H1 (cell line): ENCODE measurements around the gene TFPI2. TPM values are rescaled to one million over a fixed set of nuclear protein-coding genes. Genes with fewer than 3 reads are reported as not detected.

Experiments
- CTCF ChIA-PET: fragments of 300-600 bp; sonication (Branson Sonifier 250); formaldehyde crosslinking; loops from one replicate; lab custom pipeline; 2021; ENCODE audit not compliant: partially characterized antibody; lab: Charles Lee
- POLR2A ChIA-PET: fragments of 300-600 bp; sonication (Branson Sonifier 250); formaldehyde crosslinking; loops from one replicate; lab custom pipeline; 2021; ENCODE audit warnings: inconsistent platforms; ENCODE audit not compliant: partially characterized antibody; lab: Charles Lee
- DNase-seq, 2 experiments: peaks; one replicate each; pipeline versions ENCODE4 v3.0.0 to v3.0.0-alpha.2; 2010 to 2022; ENCODE audit warnings: low spot score in 2 of 2, low read depth in 1 of 2, mixed read lengths in 1 of 2
- FAIRE-seq: peaks from 2 replicates; lab custom pipeline; 2011; peaks lifted over from hg19 to GRCh38; lab: Jason Lieb, UNC
- H2AFZ ChIP-seq: 2 replicates; pipeline ENCODE4 v1.8.1; 2012; ENCODE audit warnings: low read length, inconsistent platforms
- H2AK5ac ChIP-seq: 2 replicates; pipeline ENCODE4 v1.6.1; 2013; ENCODE audit warnings: low read depth, low read length
- H2BK120ac ChIP-seq: replicated peaks from 2 replicates; pipeline ENCODE3; 2013; ENCODE audit warnings: low read depth, low read length, inconsistent platforms
- H2BK12ac ChIP-seq: 2 replicates; pipeline ENCODE4 v1.6.1; 2013; ENCODE audit warnings: low read depth, low read length
- H2BK15ac ChIP-seq: 2 replicates; pipeline ENCODE4 v1.6.1; 2013; ENCODE audit warnings: low read length
- H2BK20ac ChIP-seq: 2 replicates; pipeline ENCODE4 v1.6.1; 2013; ENCODE audit warnings: low read length
- H2BK5ac ChIP-seq: 2 replicates; pipeline ENCODE4 v1.6.1; 2013; ENCODE audit warnings: low read depth, low read length
- H3K14ac ChIP-seq: 2 replicates; pipeline ENCODE4 v1.6.1; 2013; ENCODE audit warnings: inconsistent platforms; ENCODE audit not compliant: insufficient read length
- H3K18ac ChIP-seq: 2 replicates; pipeline ENCODE4 v1.6.1; 2013; ENCODE audit warnings: low read length; ENCODE audit errors: extremely low read depth
- H3K23ac ChIP-seq: 2 replicates; pipeline ENCODE4 v1.6.1; 2013; ENCODE audit warnings: inconsistent platforms; ENCODE audit not compliant: insufficient read length
- H3K23me2 ChIP-seq: 2 replicates; pipeline ENCODE4 v1.6.1; 2013; ENCODE audit warnings: low read depth, low read length
- H3K27ac ChIP-seq: 2 replicates; pipeline ENCODE4 v1.6.1; 2011; ENCODE audit warnings: low read depth, low read length, inconsistent platforms
- H3K27me3 ChIP-seq, 4 experiments: replicated peaks in 1 of 4; 1 replicate in 1 of 4; 2 replicates in 3 of 4; pipeline versions ENCODE4 v1.6.1 to v1.8.1; 2011 to 2013; ENCODE audit warnings: low read length in 3 of 4, mild to moderate bottlenecking in 3 of 4, inconsistent platforms in 2 of 4, mixed read lengths in 2 of 4, moderate library complexity in 1 of 4; ENCODE audit not compliant: control insufficient read depth in 3 of 4, insufficient read depth in 3 of 4; ENCODE audit errors: extremely low read depth in 1 of 4
- H3K36me3 ChIP-seq, 4 experiments: 2 replicates each; pipeline versions ENCODE4 v1.6.1 to v1.8.1; 2011 to 2013; ENCODE audit warnings: mild to moderate bottlenecking in 4 of 4, low read length in 3 of 4, moderate library complexity in 2 of 4, control low read depth in 1 of 4, inconsistent platforms in 1 of 4; ENCODE audit not compliant: insufficient read depth in 4 of 4, control insufficient read depth in 2 of 4
- H3K4ac ChIP-seq: replicated peaks from 2 replicates; pipeline ENCODE3; 2013; ENCODE audit warnings: low read length, low read depth, mixed read lengths, inconsistent platforms; ENCODE audit not compliant: insufficient read length
- H3K4me1 ChIP-seq, 4 experiments: replicated peaks in 1 of 4; 1 replicate in 1 of 4; 2 replicates in 3 of 4; pipeline versions ENCODE4 v1.6.1 to v1.8.1; 2011 to 2013; ENCODE audit warnings: low read length in 3 of 4, inconsistent platforms in 2 of 4, mixed read lengths in 1 of 4; ENCODE audit not compliant: insufficient read depth in 4 of 4, control insufficient read depth in 3 of 4
- H3K4me2 ChIP-seq, 2 experiments: 2 replicates each; pipeline versions ENCODE4 v1.6.1 to v1.8.1; 2011 to 2013; ENCODE audit warnings: low read depth in 2 of 2, low read length in 2 of 2, control low read depth in 1 of 2, inconsistent platforms in 1 of 2, mild to moderate bottlenecking in 1 of 2; ENCODE audit not compliant: insufficient read depth in 1 of 2
- H3K4me3 ChIP-seq, 4 experiments: fragments of 200-600, 300-600 bp in 1 of 4; sonication (generic), shearing (Covaris generic), sonication (Bioruptor Twin) in 1 of 4; 2 replicates each; pipeline versions ENCODE4 v1.5.1 to v1.8.1; 2011 to 2016; ENCODE audit warnings: low read length in 4 of 4, low read depth in 3 of 4, control low read depth in 2 of 4, inconsistent platforms in 2 of 4, mild to moderate bottlenecking in 2 of 4, mixed read lengths in 1 of 4, moderate library complexity in 1 of 4; ENCODE audit not compliant: insufficient read depth in 2 of 4; ENCODE audit errors: extremely low read depth in 1 of 4
- H3K56ac ChIP-seq: replicated peaks from 2 replicates; pipeline ENCODE3; 2013; ENCODE audit warnings: low read depth, mild to moderate bottlenecking, mixed read lengths, low read length, inconsistent platforms; ENCODE audit not compliant: insufficient read length
- H3K79me1 ChIP-seq: 2 replicates; pipeline ENCODE4 v1.6.1; 2013; ENCODE audit warnings: low read depth, low read length, control low read depth
- H3K79me2 ChIP-seq, 2 experiments: 2 replicates each; pipeline versions ENCODE4 v1.6.1 to v1.8.1; 2012 to 2013; ENCODE audit warnings: low read length in 2 of 2, mild to moderate bottlenecking in 2 of 2, inconsistent platforms in 1 of 2; ENCODE audit not compliant: insufficient read depth in 2 of 2, control insufficient read depth in 1 of 2
- H3K9ac ChIP-seq, 4 experiments: replicated peaks in 1 of 4; 1 replicate in 1 of 4; 2 replicates in 3 of 4; pipeline versions ENCODE4 v1.6.1 to v1.8.1; 2011 to 2013; ENCODE audit warnings: low read depth in 3 of 4, low read length in 3 of 4, control low read depth in 2 of 4, mild to moderate bottlenecking in 2 of 4, moderate library complexity in 2 of 4, inconsistent platforms in 1 of 4; ENCODE audit errors: extremely low read depth in 1 of 4
- H3K9me3 ChIP-seq, 2 experiments: 2 replicates each; pipeline versions ENCODE4 v1.6.1 to v1.8.1; 2012 to 2013; ENCODE audit warnings: mild to moderate bottlenecking in 2 of 2, moderate library complexity in 2 of 2, control low read depth in 1 of 2, inconsistent platforms in 1 of 2, low read depth in 1 of 2, low read length in 1 of 2, mixed read lengths in 1 of 2; ENCODE audit not compliant: insufficient read depth in 2 of 2
- H4K20me1 ChIP-seq, 2 experiments: replicated peaks in 1 of 2; 2 replicates each; pipeline versions ENCODE3 to v1.8.1; 2011 to 2013; ENCODE audit warnings: inconsistent platforms in 2 of 2, low read length in 2 of 2, mild to moderate bottlenecking in 1 of 2; ENCODE audit not compliant: insufficient read depth in 2 of 2, control insufficient read depth in 1 of 2
- H4K5ac ChIP-seq: 2 replicates; pipeline ENCODE4 v1.6.1; 2013; ENCODE audit warnings: low read length, low read depth, mixed read lengths, inconsistent platforms; ENCODE audit not compliant: insufficient read length
- H4K8ac ChIP-seq: 2 replicates; pipeline ENCODE4 v1.8.0; 2013; ENCODE audit warnings: mild to moderate bottlenecking, moderate library complexity, low read length, inconsistent platforms; ENCODE audit not compliant: insufficient read depth; ENCODE audit errors: extremely low read depth
- H4K91ac ChIP-seq: replicated peaks from 2 replicates; pipeline ENCODE3; 2013; ENCODE audit warnings: low read length, mixed read lengths, inconsistent platforms; ENCODE audit not compliant: insufficient read length
- CBX5 ChIP-seq: fragments of 300-800, 300-1000 bp; sonication (generic); IDR thresholded peaks from 2 replicates; pipeline ENCODE4 v1.7.1; 2016; ENCODE audit warnings: antibody characterized with exemption, low read length, low read depth
- CREB1 ChIP-seq: IDR thresholded peaks from 2 replicates; pipeline ENCODE4 v1.6.1; 2012; ENCODE audit warnings: inconsistent platforms
- E2F6 ChIP-seq: IDR thresholded peaks from 2 replicates; pipeline ENCODE4 v1.6.1; 2012; ENCODE audit warnings: inconsistent platforms
- KDM4A ChIP-seq: IDR thresholded peaks from one replicate; pipeline ENCODE4 v1.7.1; 2012; ENCODE audit warnings: low read depth, mild to moderate bottlenecking, moderate library complexity, low read length, inconsistent platforms; ENCODE audit not compliant: severe bottlenecking
- PHF8 ChIP-seq: fragments of 200-600 bp; sonication (generic); conservative IDR thresholded peaks from 2 replicates; pipeline ENCODE4 v1.7.1; 2012; ENCODE audit warnings: low read depth, mild to moderate bottlenecking, inconsistent platforms, low read length, moderate library complexity
- POLR2A ChIP-seq, 2 experiments: IDR thresholded peaks; 1 replicate in 1 of 2; 2 replicates in 1 of 2; pipeline ENCODE4 v1.6.1; 2011; ENCODE audit warnings: low read depth in 2 of 2, low read length in 2 of 2, mild to moderate bottlenecking in 2 of 2; ENCODE audit errors: control extremely low read depth in 1 of 2
- RAD21 ChIP-seq, 2 experiments: IDR thresholded peaks in 1 of 2; conservative IDR thresholded peaks in 1 of 2; 2 replicates each; pipeline ENCODE4 v1.6.1; 2011; ENCODE audit warnings: low read depth in 2 of 2, low read length in 2 of 2, improper control_type of control experiment in 1 of 2, inconsistent platforms in 1 of 2, mild to moderate bottlenecking in 1 of 2, moderate library complexity in 1 of 2
- TAF1 ChIP-seq: IDR thresholded peaks from 2 replicates; pipeline ENCODE4 v1.6.1; 2011; ENCODE audit warnings: mild to moderate bottlenecking, low read depth, low read length
- TEAD4 ChIP-seq: IDR thresholded peaks from 2 replicates; pipeline ENCODE4 v1.6.1; 2012; ENCODE audit warnings: low read depth, low read length, inconsistent platforms, mixed read lengths
- WGBS, 2 experiments: shearing (Covaris generic) in 1 of 2; methylation state at CpG; one replicate each; pipeline versions ENCODE4 v1.1.6 to v1.1.7; 2013 to 2015; ENCODE audit warnings: low lambda C conversion rate in 2 of 2, mixed read lengths in 2 of 2, inconsistent platforms in 1 of 2, low coverage in 1 of 2, missing lambda C conversion rate in 1 of 2; ENCODE audit not compliant: insufficient replicate concordance in 2 of 2, insufficient coverage in 1 of 2, insufficient read length in 1 of 2; ENCODE audit errors: extremely low coverage in 1 of 2, missing lambda C conversion rate in 1 of 2; 5-methylcytosine and 5-hydroxymethylcytosine counted together
- polyA plus RNA-seq, 7 experiments: library from polyadenylated mRNA; depleted of rRNA in 3 of 7; stranded (reverse) in 5 of 7; unstranded in 2 of 7; fragments of >200 nt in 5 of 7; fragments of 200-250 nt in 2 of 7; gene quantifications; 1 replicate in 5 of 7; 2 replicates in 1 of 7; 4 replicates in 1 of 7; pipeline versions ENCODE4 v1.2.1 to v1.2.3, GENCODE V29; 2011 to 2013; ENCODE audit warnings: missing spikeins in 2 of 7, mixed read lengths in 2 of 7
- total RNA-seq: library from RNA; stranded (reverse); fragmentation: NEBNext Ultra II Directional; extraction: Animal tissue kit (Norgen Biotek cat#: 25700); gene quantifications from 2 replicates; pipeline ENCODE4 v1.2.1, GENCODE V29; 2021

Gene TFPI2
- total and polyA plus RNA-seq, 2 of the 8 experiments (the other 6 are each of a cell fraction or from before 2014, with no cell fraction given): 6.8 to 8.9 TPM

- peak within 1 kb of the TSS; percentile 95 for H3K18ac ChIP-seq
- peak within 1 kb of the TSS; percentile 35; the same call in 1 of the 2 replicates for H2BK5ac ChIP-seq
- H2AFZ ChIP-seq: peak within 1 kb of the TSS; percentile 73
- H3K23ac ChIP-seq: no peak within 1 kb of the TSS
- POLR2A ChIA-PET: interaction anchor here (0.8 to 1.3 kb wide), 2 partner anchors 32 to 90 kb away, joined by 3 to 4 read pairs; partner anchors contain the start of gene TFPI2
- H3K9me3 ChIP-seq: no peaks in the 10 kb centered on the region
- H4K20me1 ChIP-seq: no peaks in the 10 kb centered on the region
- peak within 1 kb of the TSS; percentile 52 for H4K91ac ChIP-seq
- 7% methylated on average over 37 of the region's 39 CpGs; no CpG with 5 or more reads in 1 of the 2 experiments for WGBS, 2 experiments
- no peak within 1 kb of the TSS for H2BK15ac ChIP-seq
- peak within 1 kb of the TSS; percentile 88 for H4K8ac ChIP-seq
- no peak within 1 kb of the TSS for H3K4ac ChIP-seq
- peak within 1 kb of the TSS; percentile 84 to 87 for H3K4me2 ChIP-seq
- no peak within 1 kb of the TSS for H2BK120ac ChIP-seq
- H3K9ac ChIP-seq: peak within 1 kb of the TSS in 3 of 4 experiments; percentile 21 to 29 (median 28); a peak in 5 of 7 replicates
- H2BK20ac ChIP-seq: no peak within 1 kb of the TSS
- CTCF ChIA-PET: interaction anchor here (0.6 to 3.3 kb wide), 12 partner anchors 10 to 550 kb away, joined by 3 to 21 read pairs (median 4); no protein-coding TSS in a partner anchor
- no peak within 1 kb of the TSS for H2AK5ac ChIP-seq
- peak within 1 kb of the TSS; percentile 56 for H3K14ac ChIP-seq
- H2BK12ac ChIP-seq: peak within 1 kb of the TSS; percentile 94; the same call in 1 of the 2 replicates
- no peaks in the 10 kb centered on the region for H3K79me1 ChIP-seq
- no peak within 1 kb of the TSS for H3K56ac ChIP-seq
- H3K4me1 ChIP-seq: peaks cover 0 to 7% (median 2%) of the 10 kb centered on the region in 4 experiments; a peak in 2 of 7 replicates
- peak within 1 kb of the TSS; percentile 61 to 72 (median 63) for H3K4me3 ChIP-seq
- DNase-seq (peak; percentile 10 to 75), FAIRE-seq (peak; percentile 13)
- H3K27me3 ChIP-seq: no peaks in the 10 kb centered on the region
- no peak within 1 kb of the TSS for H3K27ac ChIP-seq
- peaks cover 6% of the 10 kb centered on the region; the same call in 1 of the 2 replicates for H3K23me2 ChIP-seq
- H3K36me3 ChIP-seq: no peaks in the 10 kb centered on the region
- H4K5ac ChIP-seq: no peak within 1 kb of the TSS
- no peaks in the 10 kb centered on the region for H3K79me2 ChIP-seq
- TF ChIP-seq TEAD4 (no peak), TAF1 (peak; percentile 18; the same call in 1 of the 2 replicates), RAD21 (IDR thresholded peaks at IDR 0.05 in 1 of 2, conservative IDR thresholded peaks at IDR 0.05 in 1 of 2; ENCODE audit: low read depth in 2 of 2, low read length in 2 of 2) (peak in 1 of 2 experiments; percentile 31; a peak in 1 of 4 replicates), KDM4A (peak; percentile 72), CBX5 (no peak), CREB1 (no peak), E2F6 (peak; percentile 29; the same call in 1 of the 2 replicates), POLR2A (IDR thresholded peaks at IDR 0.05; ENCODE audit: control extremely low read depth in 1 of 2, low read depth in 2 of 2, low read length in 2 of 2) (peak in 1 of 2 experiments; percentile 33; a peak in 1 of 3 replicates), PHF8 (peak; percentile 40; the same call in 1 of the 2 replicates)
Observed at GRCh38 chr7:93921607-93922566, 31.3 kb upstream of the TFPI2 start, which contains the start of gene GNG11. Gene GNG11, plus strand, starts transcription at chr7:93921735. Its CDS starts 403 bp downstream, at chr7:93922138.
